K562 (cell line): ENCODE data around the gene NDUFAF4. TPM values are rescaled to one million over a fixed set of nuclear protein-coding genes. Genes with fewer than 3 reads are reported as not detected.

Source experiments
- ATAC-seq: fragments of 200-7000 bp; cut with Tn5 transposase; 3 replicates; pipeline ENCODE4 v1.9.1; 2020; ENCODE audit warnings: moderate library complexity
- BruUV-seq: library from RNA; stranded (reverse); fragments of 400-500 nt; replicated peaks from 2 replicates; lab custom pipeline; 2021; lab: Mats Ljungman, UMichigan
- CTCF ChIA-PET: fragments of 300-600 bp; formaldehyde crosslinking; extraction: SDS; loops from one replicate; lab custom pipeline; 2021; ENCODE audit warnings: low intra/inter-chr PET ratio; lab: Yijun Ruan, JAX
- POLR2A ChIA-PET: fragments of 300-600, 350-650 bp; sonication (Branson Sonifier 250); formaldehyde crosslinking; extraction: SDS; loops from one replicate; lab custom pipeline; 2021; ENCODE audit warnings: antibody characterized with exemption, inconsistent platforms; lab: Yijun Ruan, JAX
- DNase-seq, 4 experiments: peaks; one replicate each; pipeline versions ENCODE4 v3.0.0 to v3.0.0-alpha.2; 2011 to 2018; ENCODE audit warnings: low spot score in 3 of 4, mixed read lengths in 3 of 4; ENCODE audit errors: extremely low read depth in 1 of 4
- FAIRE-seq: peaks from 2 replicates; lab custom pipeline; 2011; peaks lifted over from hg19 to GRCh38; lab: Jason Lieb, UNC
- H2AFZ ChIP-seq: 2 replicates; pipeline ENCODE4 v1.6.0; 2011; ENCODE audit warnings: low read depth, low read length, control low read depth, inconsistent platforms
- H3K27ac ChIP-seq: fragments of 200-600 bp; 3 replicates; pipeline ENCODE4 v1.8.0; 2011; ENCODE audit warnings: low read depth, mild to moderate bottlenecking, control low read depth, inconsistent platforms, low read length, moderate library complexity, mixed read lengths; ENCODE audit errors: extremely low read depth
- H3K27me3 ChIP-seq, 2 experiments: fragments of 300-600 bp in 1 of 2; 2 replicates in 1 of 2; 3 replicates in 1 of 2; pipeline versions ENCODE4 v1.6.0 to v1.8.0; 2011; ENCODE audit warnings: inconsistent platforms in 2 of 2, low read length in 2 of 2, mild to moderate bottlenecking in 1 of 2, mixed read lengths in 1 of 2, moderate library complexity in 1 of 2; ENCODE audit not compliant: control insufficient read depth in 2 of 2, insufficient read depth in 2 of 2
- H3K36me3 ChIP-seq: fragments of 300-600 bp; 3 replicates; pipeline ENCODE4 v1.8.0; 2011; ENCODE audit warnings: mild to moderate bottlenecking, low read length, inconsistent platforms; ENCODE audit not compliant: control insufficient read depth, insufficient read depth
- H3K4me1 ChIP-seq, 2 experiments: fragments of 200-600 bp in 1 of 2; replicated peaks in 1 of 2; 2 replicates in 1 of 2; 3 replicates in 1 of 2; pipeline versions ENCODE4 v1.5.1 to v1.8.0; 2011; ENCODE audit warnings: inconsistent platforms in 2 of 2, low read length in 2 of 2, mild to moderate bottlenecking in 1 of 2, mixed read lengths in 1 of 2, moderate library complexity in 1 of 2; ENCODE audit not compliant: control insufficient read depth in 2 of 2, insufficient read depth in 2 of 2
- H3K4me2 ChIP-seq: 2 replicates; pipeline ENCODE4 v1.6.1; 2011; ENCODE audit warnings: low read length, control low read depth, inconsistent platforms, mixed read lengths; ENCODE audit not compliant: insufficient read depth
- H3K4me3 ChIP-seq: fragments of 200-600 bp; sonication (generic), shearing (Covaris generic); 2 replicates; pipeline ENCODE4 v1.5.1; 2016; ENCODE audit warnings: control low read depth, inconsistent platforms
- H3K79me2 ChIP-seq: fragments of 200-600 bp; 3 replicates; pipeline ENCODE4 v1.8.0; 2011; ENCODE audit warnings: low read length, inconsistent platforms; ENCODE audit not compliant: control insufficient read depth, insufficient read depth
- H3K9ac ChIP-seq, 2 experiments: 2 replicates each; pipeline versions ENCODE4 v1.6.0 to v1.6.1; 2011; ENCODE audit warnings: low read depth in 2 of 2, low read length in 2 of 2, control low read depth in 1 of 2, inconsistent platforms in 1 of 2, mild to moderate bottlenecking in 1 of 2, mixed read lengths in 1 of 2; ENCODE audit not compliant: insufficient read depth in 1 of 2
- H3K9me1 ChIP-seq: one replicate; pipeline ENCODE4 v1.6.0; 2011; ENCODE audit warnings: inconsistent platforms, mild to moderate bottlenecking, low read length, moderate library complexity; ENCODE audit not compliant: control insufficient read depth, insufficient read depth
- H3K9me3 ChIP-seq: replicated peaks from 2 replicates; pipeline ENCODE4 v1.5.1; 2011; ENCODE audit warnings: low read depth, low read length, inconsistent platforms; ENCODE audit not compliant: control insufficient read depth, insufficient read depth
- H4K20me1 ChIP-seq: replicated peaks from 2 replicates; pipeline ENCODE4 v1.6.1; 2011; ENCODE audit warnings: low read length, inconsistent platforms, mixed read lengths; ENCODE audit not compliant: control insufficient read depth, insufficient read depth
- MECOM ChIP-seq: fragments of 250-450 bp; sonication (Bioruptor Pico); IDR thresholded peaks from 2 replicates; pipeline ENCODE4 v1.8.0; 2022; ENCODE audit warnings: inconsistent platforms
- PHB2 ChIP-seq: fragments of 450-650 bp; IDR thresholded peaks from 2 replicates; pipeline ENCODE4 v1.6.1; 2017; ENCODE audit warnings: low read depth
- RERE ChIP-seq: sonication (generic); formaldehyde crosslinking; IDR thresholded peaks from 2 replicates; pipeline ENCODE4 v1.8.0; 2023; ENCODE audit warnings: missing genetic modification reagents, mild to moderate bottlenecking, borderline replicate concordance
- SRSF7 ChIP-seq: fragments of 200-400 bp; formaldehyde crosslinking; optimal IDR thresholded peaks from 2 replicates; pipeline ENCODE3; 2017; ENCODE audit warnings: mild to moderate bottlenecking, low read depth, low read length
- ZBTB33 ChIP-seq: sonication (generic); formaldehyde crosslinking; IDR thresholded peaks from 2 replicates; pipeline ENCODE4 v1.8.1; 2023; ENCODE audit warnings: mild to moderate bottlenecking, missing genetic modification reagents
- ZNF143 ChIP-seq: sonication (generic); formaldehyde crosslinking; IDR thresholded peaks from 2 replicates; pipeline ENCODE4 v1.9.0; 2022; ENCODE audit warnings: mild to moderate bottlenecking, missing genetic modification reagents
- ZNF384 ChIP-seq: IDR thresholded peaks from 2 replicates; pipeline ENCODE4 v1.6.1; 2012; ENCODE audit warnings: low read depth, low read length, improper control_type of control experiment
- ZNF76 ChIP-seq: fragments of 250-450 bp; sonication (Bioruptor Pico); IDR thresholded peaks from 2 replicates; pipeline ENCODE4 v1.4.0; 2020; ENCODE audit warnings: mild to moderate bottlenecking, moderate library complexity, borderline replicate concordance
- WGBS: fragments of 100-300 bp; shearing (Covaris generic); methylation state at CpG from one replicate; pipeline ENCODE4 v1.1.6; 2016; ENCODE audit warnings: low coverage, mixed read lengths; ENCODE audit not compliant: insufficient coverage; ENCODE audit errors: missing lambda C conversion rate; 5-methylcytosine and 5-hydroxymethylcytosine counted together
- in situ Hi-C: fragments of 300-500 bp; cut with MboI; formaldehyde crosslinking; loops from 4 replicates; pipeline ENCODE4 v1.15.0; 2018; ENCODE audit warnings: inconsistent platforms, mixed read lengths
- intact Hi-C: fragments of 100-400 bp; cut with micrococcal nuclease; formaldehyde crosslinking; loops from 2 replicates; pipeline ENCODE4 v1.14.2; 2022
- polyA plus RNA-seq, 8 experiments: library from polyadenylated mRNA; depleted of rRNA in 4 of 8; stranded (reverse) in 5 of 8; unstranded in 3 of 8; fragments of >200 nt; fragmentation: Nextera tagmentation in 2 of 8; fragmentation: Illumina TruSeq in 1 of 8; extraction: Ambion mirVana in 2 of 8; extraction: Trizol in 1 of 8; gene quantifications; 2 replicates each; pipeline versions ENCODE4 v1.2.1 to v1.2.3, GENCODE V29; 2011 to 2014; ENCODE audit warnings: inconsistent platforms in 1 of 8, missing spikeins in 1 of 8
- total RNA-seq, 7 experiments: library from RNA; depleted of rRNA in 6 of 7; stranded (reverse); fragments of >200 nt in 6 of 7; fragmentation: Illumina TruSeq in 2 of 7; extraction: Trizol in 2 of 7; gene quantifications; 2 replicates each; pipeline versions ENCODE4 v1.2.1 to v1.2.3, GENCODE V29; 2011 to 2021; ENCODE audit warnings: low replicate concordance in 1 of 7

The NDUFAF4 gene
- total and polyA plus RNA-seq, 9 of the 15 experiments (the other 6 are each of a cell fraction or from before 2014, with no cell fraction given) = 45.0 to 418 (median 136) TPM

GRCh38 chr6:96878143-96878542 is 19.5 kb downstream of the NDUFAF4 start:
- no peaks in the 10 kb centered on the region for H3K9me3 ChIP-seq
- no peak overlapping the region for H3K27ac ChIP-seq
- no peaks in the 10 kb centered on the region for H3K79me2 ChIP-seq
- no peaks in the 10 kb centered on the region for H3K4me1 ChIP-seq
- H3K36me3 ChIP-seq = no peaks in the 10 kb centered on the region
- H3K9me1 ChIP-seq = no peaks in the 10 kb centered on the region
- no peak for ATAC-seq
- no peak for FAIRE-seq
- BruUV-seq = no TSS peak
- intact Hi-C loops (no loop called here), in situ Hi-C loops (no loop called here)
- POLR2A ChIA-PET = interaction anchor here (0.6 to 1.0 kb wide), 2 partner anchors 13 to 19 kb away, joined by 3 to 4 read pairs; no protein-coding TSS in a partner anchor
- H3K9ac ChIP-seq = no peak overlapping the region
- CTCF ChIA-PET = no interaction called here
- TF ChIP-seq PHB2 = no peak
- H3K4me2 ChIP-seq = no peak overlapping the region
- no peak for DNase-seq
- H2AFZ ChIP-seq = no peak overlapping the region
- H3K27me3 ChIP-seq = no peaks in the 10 kb centered on the region; a peak in 2 of 5 replicates
- H4K20me1 ChIP-seq = no peaks in the 10 kb centered on the region
- no peak overlapping the region for H3K4me3 ChIP-seq

GRCh38 chr6:96876886-96877545 is 20.7 kb downstream of the NDUFAF4 start:
- no peak for ATAC-seq
- no peaks in the 10 kb centered on the region for H3K4me1 ChIP-seq
- CTCF ChIA-PET = no interaction called here
- no peaks in the 10 kb centered on the region; a peak in 2 of 5 replicates for H3K27me3 ChIP-seq
- DNase-seq = no peak
- no peaks in the 10 kb centered on the region for H3K9me1 ChIP-seq
- POLR2A ChIA-PET = no interaction called here
- H4K20me1 ChIP-seq = no peaks in the 10 kb centered on the region
- no peak overlapping the region for H3K4me3 ChIP-seq
- intact Hi-C loops (no loop called here), in situ Hi-C loops (no loop called here)
- no peaks in the 10 kb centered on the region for H3K36me3 ChIP-seq
- no peaks in the 10 kb centered on the region for H3K9me3 ChIP-seq
- BruUV-seq = no TSS peak
- no peaks in the 10 kb centered on the region for H3K79me2 ChIP-seq
- no peak overlapping the region for H3K4me2 ChIP-seq
- no peak overlapping the region for H2AFZ ChIP-seq
- WGBS = 4% methylated on average over 9 of the region's 9 CpGs
- no peak overlapping the region for H3K9ac ChIP-seq
- H3K27ac ChIP-seq = no peak overlapping the region
- FAIRE-seq = no peak
- TF ChIP-seq ZBTB33 (CRISPR knock-in tag) = no peak
- no peak for TF ChIP-seq RERE (CRISPR knock-in tag)
- TF ChIP-seq ZNF76 (CRISPR knock-in tag) = no peak
- TF ChIP-seq SRSF7 = no peak
- no peak for TF ChIP-seq ZNF384
- no peak for TF ChIP-seq ZNF143 (CRISPR knock-in tag)
- TF ChIP-seq MECOM (CRISPR knock-in tag) = no peak
